GM04504 (cell line): ENCODE results near the gene NT5C3B.
A peak's percentile ranks its signal among the peaks of the same experiment; 100 is the strongest.
"Not testable (repeated sequence)": the region's sequence is repeated elsewhere in the genome, so short reads cannot be mapped to it uniquely, and the experiment has no call there.

Source experiments
- DNase-seq: peaks from one replicate; pipeline ENCODE4 v3.0.0-alpha.2; 2012; ENCODE audit warnings: low read depth

The NT5C3B gene

GRCh38 chr17:41839448-41839847 lies 3.4 kb upstream of the NT5C3B start:
- DNase-seq = not testable (repeated sequence)

GRCh38 chr17:41837761-41838538 lies 1.9 kb upstream of the NT5C3B start, which contains the start of gene KLHL10:
Gene KLHL10 (plus strand): TSS chr17:41837825. CDS start chr17:41837933, 108 bp downstream.
- DNase-seq = no peak

GRCh38 chr17:41836550-41837196 lies 641 bp upstream of the NT5C3B start:
- DNase-seq = no peak

GRCh38 chr17:41835214-41835799 lies 725 bp downstream of the NT5C3B start:
- DNase-seq = no peak

- not testable (repeated sequence) for DNase-seq
Measured at GRCh38 chr17:41829961-41830360, 6.1 kb downstream of the NT5C3B start.

GRCh38 chr17:41825175-41825845 lies 10.7 kb downstream of the NT5C3B start:
- no peak for DNase-seq

- DNase-seq = no peak
Measured at GRCh38 chr17:41824086-41824485, 11.9 kb downstream of the NT5C3B start.

- DNase-seq = no peak
Measured at GRCh38 chr17:41823580-41823979, 12.5 kb downstream of the NT5C3B start.

- DNase-seq = no peak
Measured at GRCh38 chr17:41823141-41823524, 12.9 kb downstream of the NT5C3B start.

- no peak for DNase-seq
Measured at GRCh38 chr17:41822216-41823140, 13.6 kb downstream of the NT5C3B start.

- DNase-seq = no peak
Measured at GRCh38 chr17:41821776-41822175, 14.3 kb downstream of the NT5C3B start.

GRCh38 chr17:41818024-41818423 lies 18.0 kb downstream of the NT5C3B start:
- DNase-seq = no peak

GRCh38 chr17:41816637-41817320 lies 19.3 kb downstream of the NT5C3B start:
- no peak for DNase-seq

GRCh38 chr17:41814195-41814594 lies 21.8 kb downstream of the NT5C3B start:
- no peak for DNase-seq

GRCh38 chr17:41813699-41814124 lies 22.3 kb downstream of the NT5C3B start:
- DNase-seq = no peak

GRCh38 chr17:41813152-41813680 lies 22.8 kb downstream of the NT5C3B start:
- DNase-seq = no peak

- peak; percentile 75 for DNase-seq
Measured at GRCh38 chr17:41812381-41813151, 23.5 kb downstream of the NT5C3B start, which contains the start of gene FKBP10. Gene FKBP10 (plus strand): TSS chr17:41813004. CDS start chr17:41813035, 31 bp downstream.

GRCh38 chr17:41811549-41812380 lies 24.3 kb downstream of the NT5C3B start, which contains the start of gene P3H4:
Gene P3H4 (minus strand): TSS chr17:41811949. CDS start chr17:41811915, 34 bp downstream.
- DNase-seq = peak; percentile 58
